ENCODE data around the gene RNF166. TPM values are rescaled to one million over a fixed set of nuclear protein-coding genes. Genes with fewer than 3 reads are reported as not detected.
A peak's percentile ranks its signal among the peaks of the same experiment; 100 is the strongest.

RNF166 gene
- total and polyA plus RNA-seq, 2 of the 13 experiments (the other 11 are each of a cell fraction or from before 2014, with no cell fraction given), result 21.4 to 23.0 TPM

GRCh38 chr16:88687676-88688012 lies 18.6 kb downstream of the RNF166 start:
- no peak overlapping the region for H2AFZ ChIP-seq (ENCODE audit: low read length)
- H3K4me3 ChIP-seq (replicated peaks in 1 of 3; ENCODE audit: insufficient read depth in 1 of 3, low read depth in 2 of 3, low read length in 3 of 3), result peak overlapping the region in 1 of 3 experiments; percentile 76; a peak in 1 of 6 replicates
- DNase-seq (ENCODE audit: low spot score), result no peak
- no peak overlapping the region for H3K9ac ChIP-seq (ENCODE audit: insufficient read depth, low read depth, low read length)
- intact Hi-C loops (cut with micrococcal nuclease; ENCODE audit: unreplicated experiment), result no loop called here
- no peak overlapping the region for H3K27ac ChIP-seq (ENCODE audit: extremely low read length, insufficient read depth, low read length)
- no peak for FAIRE-seq
- no TSS peak for BruUV-seq (replicated peaks)
- H3K27me3 ChIP-seq (ENCODE audit: control insufficient read depth in 1 of 2, insufficient read depth in 2 of 2, low read length in 2 of 2), result peaks cover 29 to 83% of the 10 kb centered on the region in 2 experiments
- no peaks in the 10 kb centered on the region for H3K9me3 ChIP-seq (ENCODE audit: low read length)
- in situ Hi-C loops (cut with HindIII; ENCODE audit: extremely low pct_ligation_motif_present, low pct_unique_long_range_greater_than_20kb), result no loop called here
- H3K4me1 ChIP-seq (ENCODE audit: insufficient read depth, low read length), result peaks cover 42% of the 10 kb centered on the region
- ATAC-seq, result no peak
- TF ChIP-seq ZNF562 (CRISPR knock-in tag; IDR thresholded peaks at IDR 0.05; ENCODE audit: borderline replicate concordance), result no peak
- no peak for TF ChIP-seq GZF1 (CRISPR knock-in tag; IDR thresholded peaks at IDR 0.05)
- TF ChIP-seq ZZZ3 (CRISPR knock-in tag; IDR thresholded peaks at IDR 0.05; ENCODE audit: borderline replicate concordance), result no peak
- no peak for TF ChIP-seq ZNF790 (CRISPR knock-in tag; IDR thresholded peaks at IDR 0.05; ENCODE audit: borderline replicate concordance)
- no peak; the same call in 1 of the 2 replicates for TF ChIP-seq ZMYM3 (CRISPR knock-in tag; IDR thresholded peaks at IDR 0.05)
- peak; percentile 87 for TF ChIP-seq ZNF121 (CRISPR knock-in tag; IDR thresholded peaks at IDR 0.05)
- no peak for TF ChIP-seq ZNF577 (CRISPR knock-in tag; IDR thresholded peaks at IDR 0.05; ENCODE audit: borderline replicate concordance, low read depth)
- no peak for TF ChIP-seq ZNF75D (CRISPR knock-in tag; IDR thresholded peaks at IDR 0.05; ENCODE audit: borderline replicate concordance)
- no peak for TF ChIP-seq ZNF670 (CRISPR knock-in tag; IDR thresholded peaks at IDR 0.05; ENCODE audit: borderline replicate concordance)
- no peak for TF ChIP-seq FOXO1 (CRISPR knock-in tag; IDR thresholded peaks at IDR 0.05)
- TF ChIP-seq KDM2A (CRISPR knock-in tag; IDR thresholded peaks at IDR 0.05; ENCODE audit: borderline replicate concordance, low read depth), result peak; percentile 19; the same call in 1 of the 2 replicates
- TF ChIP-seq MXD4 (CRISPR knock-in tag; IDR thresholded peaks at IDR 0.05), result no peak
- TF ChIP-seq ZNF770 (CRISPR knock-in tag; IDR thresholded peaks at IDR 0.05), result peak; percentile 71
- TF ChIP-seq, protein P1, sequence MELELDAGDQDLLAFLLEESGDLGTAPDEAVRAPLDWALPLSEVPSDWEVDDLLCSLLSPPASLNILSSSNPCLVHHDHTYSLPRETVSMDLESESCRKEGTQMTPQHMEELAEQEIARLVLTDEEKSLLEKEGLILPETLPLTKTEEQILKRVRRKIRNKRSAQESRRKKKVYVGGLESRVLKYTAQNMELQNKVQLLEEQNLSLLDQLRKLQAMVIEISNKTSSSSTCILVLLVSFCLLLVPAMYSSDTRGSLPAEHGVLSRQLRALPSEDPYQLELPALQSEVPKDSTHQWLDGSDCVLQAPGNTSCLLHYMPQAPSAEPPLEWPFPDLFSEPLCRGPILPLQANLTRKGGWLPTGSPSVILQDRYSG (CRISPR knock-in tag; IDR thresholded peaks at IDR 0.05), result no peak
- TF ChIP-seq, protein P2, sequence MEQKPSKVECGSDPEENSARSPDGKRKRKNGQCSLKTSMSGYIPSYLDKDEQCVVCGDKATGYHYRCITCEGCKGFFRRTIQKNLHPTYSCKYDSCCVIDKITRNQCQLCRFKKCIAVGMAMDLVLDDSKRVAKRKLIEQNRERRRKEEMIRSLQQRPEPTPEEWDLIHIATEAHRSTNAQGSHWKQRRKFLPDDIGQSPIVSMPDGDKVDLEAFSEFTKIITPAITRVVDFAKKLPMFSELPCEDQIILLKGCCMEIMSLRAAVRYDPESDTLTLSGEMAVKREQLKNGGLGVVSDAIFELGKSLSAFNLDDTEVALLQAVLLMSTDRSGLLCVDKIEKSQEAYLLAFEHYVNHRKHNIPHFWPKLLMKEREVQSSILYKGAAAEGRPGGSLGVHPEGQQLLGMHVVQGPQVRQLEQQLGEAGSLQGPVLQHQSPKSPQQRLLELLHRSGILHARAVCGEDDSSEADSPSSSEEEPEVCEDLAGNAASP (CRISPR knock-in tag; IDR thresholded peaks at IDR 0.05; ENCODE audit: borderline replicate concordance), result no peak
- TF ChIP-seq GRHL1 (CRISPR knock-in tag; conservative IDR thresholded peaks at IDR 0.05), result no peak
- peaks cover 3% of the 10 kb centered on the region; the same call in 1 of the 2 replicates for H4K20me1 ChIP-seq (ENCODE audit: insufficient read depth, low read length)
- ChIA-PET POLR2A (interaction anchor here (0.7 to 2.6 kb wide), 7 partner anchors 13 to 106 kb away, joined by 3 to 11 read pairs (median 3); partner anchors contain the start of gene MVD), CTCF (ENCODE audit: low intra/inter-chr PET ratio, low total read pairs) (no interaction called here)
- no peaks in the 10 kb centered on the region for H3K36me3 ChIP-seq (replicated peaks in 1 of 2; ENCODE audit: control insufficient read depth in 1 of 2, insufficient read depth in 2 of 2, low read length in 2 of 2)
- peak overlapping the region; percentile 91; the same call in 1 of the 2 replicates for H3K4me2 ChIP-seq (ENCODE audit: low read depth, low read length)
- H3K79me2 ChIP-seq (ENCODE audit: insufficient read depth, low read length), result no peaks in the 10 kb centered on the region
- 27% methylated on average over 3 of the region's 3 CpGs for WGBS (ENCODE audit: low lambda C conversion rate)
